Measurements from ENCODE around the gene GK2.

- TF ChIP-seq EP300 (IDR thresholded peaks at IDR 0.05) = no peak
- TF ChIP-seq CTCF (IDR thresholded peaks at IDR 0.05) = no peak
- no peak for TF ChIP-seq POLR2AphosphoS5 (IDR thresholded peaks at IDR 0.05)
- no peak for TF ChIP-seq POLR2A (IDR thresholded peaks at IDR 0.05)
Observed at GRCh38 chr4:79399076-79399475, 9.0 kb downstream of the GK2 start.
